Lung (tissue), 12 donors: ENCODE results near the gene NXNL1. TPM values are rescaled to one million over a fixed set of nuclear protein-coding genes. Genes with fewer than 3 reads are reported as not detected.

Experiments
- ATAC-seq: fragments of 200-7000 bp; cut with Tn5 transposase; one replicate; pipeline ENCODE4 v1.9.1; 2020; ENCODE audit warnings: moderate number of reproducible peaks; ENCODE audit not compliant: insufficient read depth, low FRiP score
- DNase-seq, 3 donors: peaks; one replicate each; pipeline ENCODE4 v3.0.0-alpha.2; 2013 to 2017
- H3K27ac ChIP-seq, 2 donors: one replicate each; pipeline ENCODE4 v1.5.1; 2013; ENCODE audit warnings: mild to moderate bottlenecking in 2 of 2, moderate library complexity in 2 of 2, control low read depth in 1 of 2, inconsistent platforms in 1 of 2, low read depth in 1 of 2, low read length in 1 of 2
- H3K27me3 ChIP-seq, 3 donors: one replicate each; pipeline ENCODE4 v1.5.1; 2013; ENCODE audit warnings: low read length in 2 of 3; ENCODE audit not compliant: control insufficient read depth in 3 of 3, insufficient read depth in 3 of 3
- H3K36me3 ChIP-seq, 4 donors: one replicate each; pipeline ENCODE4 v1.5.1; 2013; ENCODE audit warnings: low read length in 4 of 4, mild to moderate bottlenecking in 1 of 4, moderate library complexity in 1 of 4; ENCODE audit not compliant: control insufficient read depth in 4 of 4, insufficient read depth in 4 of 4
- H3K4me1 ChIP-seq, 5 donors: one replicate each; pipeline ENCODE4 v1.5.1; 2013; ENCODE audit warnings: low read length in 5 of 5, mild to moderate bottlenecking in 2 of 5, moderate library complexity in 1 of 5; ENCODE audit not compliant: control insufficient read depth in 5 of 5, insufficient read depth in 5 of 5
- H3K4me3 ChIP-seq: one replicate; pipeline ENCODE4 v1.5.1; 2013; ENCODE audit warnings: mild to moderate bottlenecking, control low read depth, moderate library complexity
- H3K9ac ChIP-seq, 2 donors: one replicate each; pipeline ENCODE4 v1.5.1; 2013; ENCODE audit warnings: low read length in 2 of 2, control low read depth in 1 of 2; ENCODE audit not compliant: insufficient read depth in 1 of 2
- H3K9me3 ChIP-seq, 4 donors: one replicate each; pipeline ENCODE4 v1.5.1; 2013; ENCODE audit warnings: low read length in 3 of 4, mild to moderate bottlenecking in 1 of 4, moderate library complexity in 1 of 4; ENCODE audit not compliant: control insufficient read depth in 4 of 4, insufficient read depth in 3 of 4
- whole genome bisulfite sequencing, 2 donors: extraction: QIAGEN DNeasy Blood & Tissue Kit; methylation state at CpG; one replicate each; pipeline ENCODE4 v1.1.7; 2013; 5-methylcytosine and 5-hydroxymethylcytosine counted together
- polyA plus RNA-seq, 2 donors: library from polyadenylated mRNA; stranded (reverse); fragments of 200-250 nt; gene quantifications; one replicate each; pipeline ENCODE4 v1.2.1, GENCODE V29; 2013
- total RNA-seq, 2 donors: library from RNA; depleted of rRNA in 1 of 2; stranded (reverse); fragments of >200 nt in 1 of 2; gene quantifications; one replicate each; pipeline ENCODE4 v1.2.1, GENCODE V29; 2014 to 2021
- TF ChIP-seq, protein P1 (sequence below): IDR thresholded peaks from 2 replicates; pipeline ENCODE4 v1.5.1; 2012; ENCODE audit warnings: mild to moderate bottlenecking; ENCODE audit errors: control extremely low read depth, extremely low read depth
- donor health status: control.
- donor health status: control.
- donor health status: Bipolar disorder and iron deficiency.
- donor health status: healthy.
- donor health status: DM: yes; HTN: yes; CAD: no.

NXNL1 gene
- total and polyA plus RNA-seq, 4 donors, result not detected

GRCh38 chr19:17435218-17435617 lies 25.5 kb downstream of the NXNL1 start:
- TF ChIP-seq, protein P1, sequence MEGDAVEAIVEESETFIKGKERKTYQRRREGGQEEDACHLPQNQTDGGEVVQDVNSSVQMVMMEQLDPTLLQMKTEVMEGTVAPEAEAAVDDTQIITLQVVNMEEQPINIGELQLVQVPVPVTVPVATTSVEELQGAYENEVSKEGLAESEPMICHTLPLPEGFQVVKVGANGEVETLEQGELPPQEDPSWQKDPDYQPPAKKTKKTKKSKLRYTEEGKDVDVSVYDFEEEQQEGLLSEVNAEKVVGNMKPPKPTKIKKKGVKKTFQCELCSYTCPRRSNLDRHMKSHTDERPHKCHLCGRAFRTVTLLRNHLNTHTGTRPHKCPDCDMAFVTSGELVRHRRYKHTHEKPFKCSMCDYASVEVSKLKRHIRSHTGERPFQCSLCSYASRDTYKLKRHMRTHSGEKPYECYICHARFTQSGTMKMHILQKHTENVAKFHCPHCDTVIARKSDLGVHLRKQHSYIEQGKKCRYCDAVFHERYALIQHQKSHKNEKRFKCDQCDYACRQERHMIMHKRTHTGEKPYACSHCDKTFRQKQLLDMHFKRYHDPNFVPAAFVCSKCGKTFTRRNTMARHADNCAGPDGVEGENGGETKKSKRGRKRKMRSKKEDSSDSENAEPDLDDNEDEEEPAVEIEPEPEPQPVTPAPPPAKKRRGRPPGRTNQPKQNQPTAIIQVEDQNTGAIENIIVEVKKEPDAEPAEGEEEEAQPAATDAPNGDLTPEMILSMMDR, result no peak
- WGBS, 2 donors, result 79 to 85% methylated on average over 7 of the region's 7 CpGs
- Histone ChIP-seq H3K4me1 (no peaks in the 10 kb centered on the region), H3K9me3 (peaks cover 0 to 2% (median 0%) of the 10 kb centered on the region in 4 donors), H3K9ac (no peak overlapping the region), H3K27me3 (no peaks in the 10 kb centered on the region), H3K27ac (no peak overlapping the region), H3K36me3 (peaks cover 0 to 9% (median 0%) of the 10 kb centered on the region in 4 donors), H3K4me3 (no peak overlapping the region)
- no peak for DNase-seq
- no peak for ATAC-seq

- whole genome bisulfite sequencing, 2 donors, result 90% methylated on average over 7 of the region's 7 CpGs
- Histone ChIP-seq H3K27me3 (no peaks in the 10 kb centered on the region), H3K4me3 (no peak overlapping the region), H3K4me1 (no peaks in the 10 kb centered on the region), H3K36me3 (peaks cover 0 to 9% (median 0%) of the 10 kb centered on the region in 4 donors), H3K27ac (no peak overlapping the region), H3K9me3 (peaks cover 0 to 2% (median 0%) of the 10 kb centered on the region in 4 donors), H3K9ac (no peak overlapping the region)
- DNase-seq, result no peak
- TF ChIP-seq, protein P1, result no peak
- ATAC-seq, result no peak
These were observed 29.3 kb downstream of the NXNL1 start for GRCh38 chr19:17431417-17431816.

- no peaks in the 10 kb centered on the region for H3K36me3 ChIP-seq
- no peak overlapping the region for H3K27ac ChIP-seq
- 69 to 80% methylated on average over 17 of the region's 17 CpGs for whole genome bisulfite sequencing, 2 donors
- peaks cover 0 to 3% (median 0%) of the 10 kb centered on the region in 5 donors for H3K4me1 ChIP-seq
- H3K9me3 ChIP-seq, result no peaks in the 10 kb centered on the region
- DNase-seq, result peak in 1 of 3 donors; percentile 29
- H3K4me3 ChIP-seq, result no peak overlapping the region
- no peak for ATAC-seq
- H3K27me3 ChIP-seq, result no peaks in the 10 kb centered on the region
- TF ChIP-seq, protein P1, result no peak
- H3K9ac ChIP-seq, result no peak overlapping the region
These were observed 31.0 kb downstream of the NXNL1 start for GRCh38 chr19:17429641-17430113.

GRCh38 chr19:17424743-17425365 lies 35.9 kb downstream of the NXNL1 start:
- WGBS, 2 donors, result 25 to 36% methylated on average over 26 to 27 of the region's 27 CpGs
- peak; percentile 66 to 78 (median 75) for DNase-seq
- no peak for ATAC-seq
- Histone ChIP-seq H3K9me3 (no peaks in the 10 kb centered on the region), H3K4me1 (peaks cover 0 to 10% (median 0%) of the 10 kb centered on the region in 5 donors), H3K36me3 (peaks cover 0 to 7% (median 3%) of the 10 kb centered on the region in 4 donors), H3K27ac (no peak overlapping the region), H3K27me3 (no peaks in the 10 kb centered on the region), H3K9ac (no peak overlapping the region), H3K4me3 (no peak overlapping the region)
- TF ChIP-seq, protein P1, result no peak
